ENCODE results near the gene CCNA2.

DNA sequence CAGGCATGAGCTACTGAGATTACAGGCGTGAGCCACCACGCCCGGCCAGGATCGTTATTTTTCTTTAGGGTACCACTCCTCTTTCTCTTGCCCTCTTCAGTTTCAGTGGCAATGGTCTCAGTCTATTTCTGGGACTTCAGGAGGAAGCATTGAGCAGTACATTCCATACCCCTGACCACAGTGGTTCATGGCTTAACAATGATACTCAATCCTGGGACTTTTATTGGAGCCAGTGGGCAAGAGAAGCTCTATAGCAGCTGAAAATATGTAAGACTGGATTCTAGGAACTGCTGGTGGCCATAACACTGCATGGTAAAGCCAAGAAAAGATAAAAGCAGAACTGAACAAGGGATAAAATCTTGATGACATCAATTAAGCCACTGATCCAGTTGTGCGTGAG, 5.8 kb upstream of the CCNA2 start:
- TF ChIP-seq FOXA1 (IDR thresholded peaks at IDR 0.05) = no peak
- no peak for TF ChIP-seq SP1 (IDR thresholded peaks at IDR 0.05)
- TF ChIP-seq LEF1 (IDR thresholded peaks at IDR 0.05; ENCODE audit: borderline replicate concordance) = no peak
- no peak for TF ChIP-seq L3MBTL2 (conservative IDR thresholded peaks at IDR 0.05)
- no peak for TF ChIP-seq FOXK2 (IDR thresholded peaks at IDR 0.05)
- no peak for TF ChIP-seq HDGF (IDR thresholded peaks at IDR 0.05; ENCODE audit: borderline replicate concordance)
- no peak for TF ChIP-seq FOXM1 (IDR thresholded peaks at IDR 0.05; ENCODE audit: borderline replicate concordance)
- TF ChIP-seq ELF4 (IDR thresholded peaks at IDR 0.05) = no peak
- no peak for TF ChIP-seq BHLHE40 (IDR thresholded peaks at IDR 0.05; ENCODE audit: borderline replicate concordance)
- no peak for TF ChIP-seq CTBP1 (IDR thresholded peaks at IDR 0.05; ENCODE audit: borderline replicate concordance)
- TF ChIP-seq NFRKB (IDR thresholded peaks at IDR 0.05) = no peak
- no peak for TF ChIP-seq SUZ12 (IDR thresholded peaks at IDR 0.05)
- TF ChIP-seq TARDBP (IDR thresholded peaks at IDR 0.05) = no peak

Measured in HEK293T (cell line).